ENCODE results near the gene TMX3.
A peak's percentile ranks its signal among the peaks of the same experiment; 100 is the strongest.

TMX3 gene

DNA sequence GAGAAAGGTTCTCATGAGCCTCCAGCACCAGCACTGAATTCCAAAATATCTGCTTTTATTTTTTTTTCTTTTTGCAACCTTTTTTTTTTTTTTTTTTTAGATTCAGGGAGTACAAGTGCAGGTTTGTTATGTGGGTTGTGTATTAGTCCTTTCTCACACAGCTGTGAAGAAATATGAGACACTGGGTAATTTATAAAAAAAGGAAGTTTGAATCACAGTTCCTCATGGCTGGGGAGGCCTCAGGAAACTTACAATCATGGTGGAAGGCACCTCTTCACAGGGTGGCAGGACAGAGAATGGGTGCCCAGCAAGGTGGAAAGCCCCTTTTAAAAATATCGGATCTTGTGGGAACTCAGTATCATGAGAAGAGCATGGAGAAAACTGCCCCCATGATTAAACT is 7.9 kb upstream of the TMX3 start:
- no peak overlapping the region for H4K8ac ChIP-seq (ENCODE audit: low read depth, low read length)
- H4K5ac ChIP-seq (ENCODE audit: low read length) = no peak overlapping the region
- H2AK5ac ChIP-seq (ENCODE audit: low read length) = no peak overlapping the region
- no peaks in the 10 kb centered on the region for H3K4me1 ChIP-seq (ENCODE audit: control insufficient read depth, low read depth, low read length)
- H2BK5ac ChIP-seq (ENCODE audit: low read length) = no peak overlapping the region
- no peak overlapping the region for H3K4me2 ChIP-seq (ENCODE audit: low read length)
- DNase-seq = no peak
- no peak overlapping the region for H3K9ac ChIP-seq (ENCODE audit: low read length)
- no peak overlapping the region for H2BK15ac ChIP-seq (replicated peaks; ENCODE audit: low read depth)
- no peak overlapping the region for H2BK120ac ChIP-seq (ENCODE audit: low read depth, low read length)
- no peak overlapping the region for H3K56ac ChIP-seq (ENCODE audit: low read length)
- no peak overlapping the region for H3K27ac ChIP-seq (ENCODE audit: low read depth, low read length)
- H3K18ac ChIP-seq (ENCODE audit: low read length) = no peak overlapping the region
- no peaks in the 10 kb centered on the region for H3K36me3 ChIP-seq (ENCODE audit: control insufficient read depth, insufficient read depth, low read length)
- no peak overlapping the region for H3K23ac ChIP-seq (ENCODE audit: low read length)
- no CpG with 5 or more reads among the region's 1 CpG for WGBS (ENCODE audit: extremely low coverage, insufficient coverage, low lambda C conversion rate)
- H3K79me1 ChIP-seq (ENCODE audit: low read length) = no peaks in the 10 kb centered on the region
- H3K4ac ChIP-seq (ENCODE audit: low read depth, low read length) = no peak overlapping the region
- H3K4me3 ChIP-seq (ENCODE audit: low read length) = no peak overlapping the region
- no peaks in the 10 kb centered on the region for H3K27me3 ChIP-seq (ENCODE audit: insufficient read depth, low read length, poor library complexity)
- no peaks in the 10 kb centered on the region for H3K79me2 ChIP-seq (ENCODE audit: control insufficient read depth, insufficient read depth, low read length)

DNA sequence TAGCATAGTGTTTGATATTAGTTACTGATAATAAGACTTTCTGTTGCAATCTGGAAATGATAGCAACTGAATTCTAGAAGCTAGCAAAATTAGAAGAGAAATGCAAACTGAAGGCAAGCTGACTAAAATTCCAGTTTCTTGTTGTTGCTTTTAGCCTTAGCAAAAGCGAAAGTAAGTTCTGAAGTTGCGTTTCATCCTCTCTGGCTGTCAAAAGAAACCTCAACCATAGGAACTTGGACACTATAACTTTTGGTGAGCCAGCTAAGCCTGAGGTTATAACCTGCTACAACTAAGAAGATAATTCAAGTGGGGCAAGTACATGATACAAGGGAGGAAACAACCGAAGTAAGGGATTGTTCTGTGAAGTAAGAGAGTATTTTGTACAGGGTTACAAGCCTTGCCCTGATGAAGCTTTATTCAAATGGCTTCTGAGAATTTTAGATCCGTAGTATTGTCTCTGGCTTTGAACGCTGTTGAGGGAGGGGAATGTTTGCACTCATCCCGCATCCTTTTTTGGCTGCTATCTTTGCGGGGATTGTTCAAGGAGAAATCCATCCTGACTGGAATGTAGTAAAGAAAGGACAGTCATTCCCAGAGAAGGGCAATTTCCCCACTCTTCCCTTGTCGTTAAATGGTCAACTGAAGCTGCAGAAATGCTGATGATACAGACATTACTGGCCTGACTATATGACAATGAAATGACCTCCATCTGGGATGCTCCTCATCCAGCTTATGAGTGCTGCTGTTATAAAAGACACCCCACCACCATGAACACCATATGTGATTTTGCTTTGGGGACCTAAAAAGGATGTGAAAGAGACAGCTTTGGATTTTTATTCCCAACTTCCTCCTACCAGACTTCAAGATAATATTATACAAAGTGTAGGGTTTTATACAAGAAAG is 7.0 kb upstream of the TMX3 start:
- Histone ChIP-seq H3K18ac (ENCODE audit: low read length) (no peak overlapping the region), H2BK15ac (replicated peaks; ENCODE audit: low read depth) (no peak overlapping the region), H3K79me2 (ENCODE audit: control insufficient read depth, insufficient read depth, low read length) (no peaks in the 10 kb centered on the region), H3K4me1 (ENCODE audit: control insufficient read depth, low read depth, low read length) (no peaks in the 10 kb centered on the region), H3K79me1 (ENCODE audit: low read length) (no peaks in the 10 kb centered on the region), H3K4me2 (ENCODE audit: low read length) (no peak overlapping the region), H3K56ac (ENCODE audit: low read length) (no peak overlapping the region), H3K4ac (ENCODE audit: low read depth, low read length) (no peak overlapping the region), H3K27ac (ENCODE audit: low read depth, low read length) (no peak overlapping the region), H4K8ac (ENCODE audit: low read depth, low read length) (no peak overlapping the region), H3K27me3 (ENCODE audit: insufficient read depth, low read length, poor library complexity) (no peaks in the 10 kb centered on the region), H3K36me3 (ENCODE audit: control insufficient read depth, insufficient read depth, low read length) (no peaks in the 10 kb centered on the region), H2BK5ac (ENCODE audit: low read length) (no peak overlapping the region), H3K4me3 (ENCODE audit: low read length) (no peak overlapping the region), H3K9ac (ENCODE audit: low read length) (no peak overlapping the region), H2BK120ac (ENCODE audit: low read depth, low read length) (no peak overlapping the region), H3K23ac (ENCODE audit: low read length) (no peak overlapping the region), H2AK5ac (ENCODE audit: low read length) (no peak overlapping the region), H4K5ac (ENCODE audit: low read length) (no peak overlapping the region)
- no CpG with 5 or more reads among the region's 8 CpGs for WGBS (ENCODE audit: extremely low coverage, insufficient coverage, low lambda C conversion rate)
- no peak for DNase-seq

GRCh38 chr18:68714366-68714711 is 569 bp downstream of the TMX3 start:
- peak overlapping the region; percentile 97 for H3K4me3 ChIP-seq (ENCODE audit: low read length)
- DNase-seq = peak; percentile 45
- no peak overlapping the region for H4K8ac ChIP-seq (ENCODE audit: low read depth, low read length)
- peak overlapping the region; percentile 94 for H3K56ac ChIP-seq (ENCODE audit: low read length)
- H3K4me2 ChIP-seq (ENCODE audit: low read length) = peak overlapping the region; percentile 92
- no peak overlapping the region for H3K27ac ChIP-seq (ENCODE audit: low read depth, low read length)
- H3K36me3 ChIP-seq (ENCODE audit: control insufficient read depth, insufficient read depth, low read length) = no peaks in the 10 kb centered on the region
- H3K79me1 ChIP-seq (ENCODE audit: low read length) = peaks cover 17% of the 10 kb centered on the region
- no peak overlapping the region for H2BK5ac ChIP-seq (ENCODE audit: low read length)
- H2BK15ac ChIP-seq (replicated peaks; ENCODE audit: low read depth) = no peak overlapping the region
- no CpG with 5 or more reads among the region's 14 CpGs for WGBS (ENCODE audit: extremely low coverage, insufficient coverage, low lambda C conversion rate)
- H3K18ac ChIP-seq (ENCODE audit: low read length) = peak overlapping the region; percentile 81
- H4K5ac ChIP-seq (ENCODE audit: low read length) = no peak overlapping the region
- peaks cover 2% of the 10 kb centered on the region for H3K4me1 ChIP-seq (ENCODE audit: control insufficient read depth, low read depth, low read length)
- peak overlapping the region; percentile 89 for H3K9ac ChIP-seq (ENCODE audit: low read length)
- H3K23ac ChIP-seq (ENCODE audit: low read length) = peak overlapping the region; percentile 91
- H3K27me3 ChIP-seq (ENCODE audit: insufficient read depth, low read length, poor library complexity) = no peaks in the 10 kb centered on the region
- peak overlapping the region; percentile 42 for H3K4ac ChIP-seq (ENCODE audit: low read depth, low read length)
- H2BK120ac ChIP-seq (ENCODE audit: low read depth, low read length) = no peak overlapping the region
- peaks cover 16% of the 10 kb centered on the region for H3K79me2 ChIP-seq (ENCODE audit: control insufficient read depth, insufficient read depth, low read length)
- H2AK5ac ChIP-seq (ENCODE audit: low read length) = no peak overlapping the region

- Histone ChIP-seq H3K4me3 (ENCODE audit: low read length) (no peak overlapping the region), H2BK15ac (replicated peaks; ENCODE audit: low read depth) (no peak overlapping the region), H3K79me2 (ENCODE audit: control insufficient read depth, insufficient read depth, low read length) (peaks cover 16% of the 10 kb centered on the region), H3K4me2 (ENCODE audit: low read length) (peak overlapping the region; percentile 68), H3K4ac (ENCODE audit: low read depth, low read length) (no peak overlapping the region), H3K4me1 (ENCODE audit: control insufficient read depth, low read depth, low read length) (peaks cover 2% of the 10 kb centered on the region), H3K27ac (ENCODE audit: low read depth, low read length) (no peak overlapping the region), H3K36me3 (ENCODE audit: control insufficient read depth, insufficient read depth, low read length) (no peaks in the 10 kb centered on the region), H4K8ac (ENCODE audit: low read depth, low read length) (no peak overlapping the region), H3K56ac (ENCODE audit: low read length) (peak overlapping the region; percentile 66), H2AK5ac (ENCODE audit: low read length) (no peak overlapping the region), H3K9ac (ENCODE audit: low read length) (peak overlapping the region; percentile 89), H3K18ac (ENCODE audit: low read length) (no peak overlapping the region), H2BK5ac (ENCODE audit: low read length) (no peak overlapping the region), H3K79me1 (ENCODE audit: low read length) (peaks cover 17% of the 10 kb centered on the region), H3K27me3 (ENCODE audit: insufficient read depth, low read length, poor library complexity) (no peaks in the 10 kb centered on the region), H2BK120ac (ENCODE audit: low read depth, low read length) (no peak overlapping the region), H3K23ac (ENCODE audit: low read length) (no peak overlapping the region), H4K5ac (ENCODE audit: low read length) (no peak overlapping the region)
- no peak for DNase-seq
- WGBS (ENCODE audit: extremely low coverage, insufficient coverage, low lambda C conversion rate) = 100% methylated on average over 1 of the region's 6 CpGs
Observed at GRCh38 chr18:68713796-68714195, 1.1 kb downstream of the TMX3 start.

- DNase-seq = peak; percentile 49
- H3K27me3 ChIP-seq (ENCODE audit: insufficient read depth, low read length, poor library complexity) = no peaks in the 10 kb centered on the region
- no peak overlapping the region for H4K5ac ChIP-seq (ENCODE audit: low read length)
- no peak overlapping the region for H4K8ac ChIP-seq (ENCODE audit: low read depth, low read length)
- H3K79me2 ChIP-seq (ENCODE audit: control insufficient read depth, insufficient read depth, low read length) = peaks cover 16% of the 10 kb centered on the region
- no peak overlapping the region for H3K4ac ChIP-seq (ENCODE audit: low read depth, low read length)
- no CpG with 5 or more reads among the region's 4 CpGs for WGBS (ENCODE audit: extremely low coverage, insufficient coverage, low lambda C conversion rate)
- H2BK15ac ChIP-seq (replicated peaks; ENCODE audit: low read depth) = no peak overlapping the region
- H3K27ac ChIP-seq (ENCODE audit: low read depth, low read length) = no peak overlapping the region
- H3K9ac ChIP-seq (ENCODE audit: low read length) = peak overlapping the region; percentile 34
- H2BK5ac ChIP-seq (ENCODE audit: low read length) = no peak overlapping the region
- H2AK5ac ChIP-seq (ENCODE audit: low read length) = no peak overlapping the region
- no peaks in the 10 kb centered on the region for H3K36me3 ChIP-seq (ENCODE audit: control insufficient read depth, insufficient read depth, low read length)
- H3K56ac ChIP-seq (ENCODE audit: low read length) = no peak overlapping the region
- no peak overlapping the region for H3K4me3 ChIP-seq (ENCODE audit: low read length)
- no peak overlapping the region for H2BK120ac ChIP-seq (ENCODE audit: low read depth, low read length)
- H3K23ac ChIP-seq (ENCODE audit: low read length) = no peak overlapping the region
- H3K79me1 ChIP-seq (ENCODE audit: low read length) = peaks cover 17% of the 10 kb centered on the region
- no peak overlapping the region for H3K4me2 ChIP-seq (ENCODE audit: low read length)
- no peak overlapping the region for H3K18ac ChIP-seq (ENCODE audit: low read length)
- peaks cover 2% of the 10 kb centered on the region for H3K4me1 ChIP-seq (ENCODE audit: control insufficient read depth, low read depth, low read length)
Observed at GRCh38 chr18:68713131-68713530, 1.8 kb downstream of the TMX3 start.

- Histone ChIP-seq H2BK5ac (ENCODE audit: low read length) (no peak overlapping the region), H3K56ac (ENCODE audit: low read length) (no peak overlapping the region), H2BK15ac (replicated peaks; ENCODE audit: low read depth) (no peak overlapping the region), H3K4ac (ENCODE audit: low read depth, low read length) (no peak overlapping the region), H4K8ac (ENCODE audit: low read depth, low read length) (no peak overlapping the region), H3K4me3 (ENCODE audit: low read length) (no peak overlapping the region), H3K18ac (ENCODE audit: low read length) (no peak overlapping the region), H3K23ac (ENCODE audit: low read length) (no peak overlapping the region), H3K27ac (ENCODE audit: low read depth, low read length) (no peak overlapping the region), H2BK120ac (ENCODE audit: low read depth, low read length) (no peak overlapping the region), H2AK5ac (ENCODE audit: low read length) (no peak overlapping the region), H3K9ac (ENCODE audit: low read length) (no peak overlapping the region), H3K4me2 (ENCODE audit: low read length) (no peak overlapping the region), H3K79me1 (ENCODE audit: low read length) (peaks cover 7% of the 10 kb centered on the region), H3K4me1 (ENCODE audit: control insufficient read depth, low read depth, low read length) (no peaks in the 10 kb centered on the region), H3K27me3 (ENCODE audit: insufficient read depth, low read length, poor library complexity) (no peaks in the 10 kb centered on the region), H4K5ac (ENCODE audit: low read length) (no peak overlapping the region), H3K36me3 (ENCODE audit: control insufficient read depth, insufficient read depth, low read length) (no peaks in the 10 kb centered on the region), H3K79me2 (ENCODE audit: control insufficient read depth, insufficient read depth, low read length) (peaks cover 3% of the 10 kb centered on the region)
- no peak for DNase-seq
- WGBS (ENCODE audit: extremely low coverage, insufficient coverage, low lambda C conversion rate) = no CpG with 5 or more reads among the region's 2 CpGs
Observed at GRCh38 chr18:68707646-68708045, 7.3 kb downstream of the TMX3 start.
